Activated CD8-positive, alpha-beta memory T cell treated with anti-CD3 and anti-CD28 coated beads, Interleukin-2, amount 10 ng/mL, durations not matched to agents 7 days and 5 days (primary cell): Measurements from ENCODE around the gene ZNF814. TPM values are rescaled to one million over a fixed set of nuclear protein-coding genes. Genes with fewer than 3 reads are reported as not detected.
"Not testable (repeated sequence)": the region's sequence is repeated elsewhere in the genome, so short reads cannot be mapped to it uniquely, and the experiment has no call there.

Source experiments
- ATAC-seq: fragments of 150-1000 bp; cut with Tn5 transposase; one replicate; pipeline ENCODE4 v1.10.0; 2021; ENCODE audit warnings: moderate library complexity
- CTCF ChIA-PET: fragments of 350-600 bp; sonication (Branson Sonifier 250); formaldehyde crosslinking; loops from one replicate; lab custom pipeline; 2021; ENCODE audit warnings: antibody characterized with exemption; lab: Charles Lee
- DNase-seq: peaks from one replicate; pipeline ENCODE4 v3.0.0-alpha.2; 2020
- H3K27ac Mint-ChIP-seq: one replicate; pipeline ENCODE4 v1.8.0; 2021; ENCODE audit warnings: mild to moderate bottlenecking, mixed read lengths
- H3K27me3 Mint-ChIP-seq: one replicate; pipeline ENCODE4 v1.8.0; 2021; ENCODE audit warnings: mixed read lengths
- H3K36me3 Mint-ChIP-seq: one replicate; pipeline ENCODE4 v1.8.0; 2021; ENCODE audit warnings: mild to moderate bottlenecking, mixed read lengths
- H3K4me1 Mint-ChIP-seq: one replicate; pipeline ENCODE4 v1.8.0; 2021; ENCODE audit warnings: mixed read lengths
- H3K4me3 Mint-ChIP-seq: one replicate; pipeline ENCODE4 v1.8.0; 2021; ENCODE audit warnings: mild to moderate bottlenecking, moderate library complexity, mixed read lengths
- H3K9me3 Mint-ChIP-seq: one replicate; pipeline ENCODE4 v1.8.0; 2022; ENCODE audit warnings: low read depth, mixed read lengths
- total RNA-seq, 2 experiments: library from RNA; stranded (reverse); gene quantifications; one replicate each; pipeline ENCODE4 v1.2.3, GENCODE V29; 2021

ZNF814 gene
- total RNA-seq, 2 experiments from 2014 or later: 26.7 to 28.1 TPM

DNA sequence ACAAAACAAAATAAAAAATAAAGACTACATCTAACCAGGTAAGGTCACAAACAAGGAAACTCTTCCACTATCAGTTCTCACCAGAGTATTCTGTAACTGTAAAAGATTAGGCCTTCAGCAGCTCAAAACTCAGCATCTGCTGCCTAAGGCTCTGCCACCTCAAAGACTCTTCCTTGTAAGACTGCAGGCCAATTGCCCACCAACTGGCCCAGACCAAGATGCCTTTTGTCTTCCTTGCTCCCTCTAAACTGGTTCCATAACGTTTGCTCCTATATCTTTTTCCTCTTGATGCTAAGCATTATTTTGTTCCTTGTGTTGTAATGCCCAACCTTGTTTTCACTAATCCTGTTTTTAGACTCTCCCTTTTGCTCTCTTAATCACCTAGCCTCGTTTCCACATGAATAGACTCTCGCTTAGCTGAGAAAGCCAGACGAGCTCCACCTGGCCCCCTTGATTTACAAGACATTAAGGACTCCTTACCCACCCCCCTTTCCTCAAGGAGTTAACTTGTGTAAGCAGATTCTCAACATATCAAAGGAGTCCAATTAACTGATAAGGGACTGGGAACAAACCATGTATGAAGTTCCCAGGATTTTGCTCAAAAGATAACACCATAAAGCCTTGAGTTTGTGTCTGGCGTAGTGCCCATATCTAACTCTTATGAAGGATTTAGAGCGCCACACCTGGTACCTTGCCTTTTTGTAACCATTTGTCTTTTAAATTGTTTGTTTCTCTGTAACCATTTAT is 1.5 kb downstream of the ZNF814 start:
- peak overlapping the region; percentile 85 for H3K4me3 Mint-ChIP-seq
- H3K4me1 Mint-ChIP-seq: peaks cover 20% of the 10 kb centered on the region
- peaks cover 64% of the 10 kb centered on the region for H3K36me3 Mint-ChIP-seq
- CTCF ChIA-PET: interaction anchor here (1.1 to 2.5 kb wide), 2 partner anchors 9 to 19 kb away, joined by 3 to 5 read pairs; no protein-coding TSS in a partner anchor
- H3K9me3 Mint-ChIP-seq: peaks cover 12% of the 10 kb centered on the region
- ATAC-seq (no peak), DNase-seq (no peak)
- peak overlapping the region; percentile 88 for H3K27ac Mint-ChIP-seq
- no peaks in the 10 kb centered on the region for H3K27me3 Mint-ChIP-seq

GRCh38 chr19:57886046-57886445 is 2.8 kb downstream of the ZNF814 start:
- H3K9me3 Mint-ChIP-seq: peaks cover 10% of the 10 kb centered on the region
- H3K36me3 Mint-ChIP-seq: peaks cover 62% of the 10 kb centered on the region
- ATAC-seq (no peak), DNase-seq (no peak)
- H3K4me3 Mint-ChIP-seq: no peak overlapping the region
- CTCF ChIA-PET: interaction anchor here (2.5 kb wide), 1 partner anchor 11 kb away, joined by 5 read pairs; no protein-coding TSS in a partner anchor
- no peaks in the 10 kb centered on the region for H3K27me3 Mint-ChIP-seq
- no peak overlapping the region for H3K27ac Mint-ChIP-seq
- H3K4me1 Mint-ChIP-seq: peaks cover 20% of the 10 kb centered on the region

- H3K27ac Mint-ChIP-seq, H3K4me1 Mint-ChIP-seq, DNase-seq, ATAC-seq, CTCF ChIA-PET, H3K4me3 Mint-ChIP-seq, H3K27me3 Mint-ChIP-seq: not testable (repeated sequence)
- Mint-ChIP-seq H3K36me3 (peaks cover 87% of the 10 kb centered on the region), H3K9me3 (peaks cover 48% of the 10 kb centered on the region)
Observed at GRCh38 chr19:57873883-57874799, 14.7 kb downstream of the ZNF814 start.

DNA sequence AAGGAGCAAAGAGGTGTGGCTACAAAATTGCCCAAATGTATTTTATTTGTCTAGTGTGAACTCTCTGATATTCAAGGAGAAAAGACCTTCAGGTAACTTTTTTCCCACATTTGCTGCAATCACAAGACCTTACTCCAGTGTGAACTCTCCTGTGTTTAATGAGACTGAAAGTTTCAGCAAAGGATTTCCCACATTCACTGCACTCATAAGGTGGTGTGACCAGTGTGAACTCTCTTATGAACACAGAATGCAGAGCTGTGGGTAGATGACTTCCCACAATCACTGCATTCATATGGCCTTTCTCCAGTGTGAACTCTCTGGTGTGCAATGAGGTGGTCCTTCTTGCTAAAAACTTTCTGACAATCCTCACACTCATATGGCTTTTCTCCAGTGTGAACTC is 16.4 kb downstream of the ZNF814 start:
- CTCF ChIA-PET: no interaction called here
- no peak for ATAC-seq
- H3K4me3 Mint-ChIP-seq: no peak overlapping the region
- no peaks in the 10 kb centered on the region for H3K27me3 Mint-ChIP-seq
- peaks cover 47% of the 10 kb centered on the region for H3K9me3 Mint-ChIP-seq
- H3K36me3 Mint-ChIP-seq: peaks cover 85% of the 10 kb centered on the region
- H3K27ac Mint-ChIP-seq: no peak overlapping the region
- no peaks in the 10 kb centered on the region for H3K4me1 Mint-ChIP-seq
- DNase-seq: no peak

DNA sequence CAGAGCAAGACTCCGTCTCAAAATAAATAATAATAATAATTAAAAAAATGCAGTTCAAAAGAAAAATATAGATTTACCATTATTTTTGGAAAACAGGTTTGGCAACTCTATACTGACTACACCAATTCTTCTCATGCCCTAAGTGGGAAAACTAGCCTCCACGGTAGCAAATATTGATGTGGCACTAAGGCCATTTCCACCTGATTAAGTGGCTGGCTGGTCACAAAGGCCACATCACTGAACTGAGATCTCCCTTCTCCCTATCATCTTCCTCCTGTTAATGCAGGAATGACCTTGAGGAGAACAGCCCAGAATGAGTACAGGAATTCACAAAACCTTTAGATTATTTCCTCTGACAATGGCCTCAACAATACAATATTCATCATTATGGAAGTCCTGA is 18.6 kb downstream of the ZNF814 start:
- H3K36me3 Mint-ChIP-seq: peaks cover 84% of the 10 kb centered on the region
- peaks cover 44% of the 10 kb centered on the region for H3K9me3 Mint-ChIP-seq
- H3K4me3 Mint-ChIP-seq: no peak overlapping the region
- no peak for ATAC-seq
- CTCF ChIA-PET: no interaction called here
- H3K27me3 Mint-ChIP-seq: no peaks in the 10 kb centered on the region
- no peaks in the 10 kb centered on the region for H3K4me1 Mint-ChIP-seq
- DNase-seq: no peak
- no peak overlapping the region for H3K27ac Mint-ChIP-seq

- Mint-ChIP-seq H3K9me3 (peaks cover 41% of the 10 kb centered on the region), H3K36me3 (peaks cover 86% of the 10 kb centered on the region)
- H3K4me3 Mint-ChIP-seq, DNase-seq, H3K4me1 Mint-ChIP-seq, ATAC-seq, H3K27me3 Mint-ChIP-seq, H3K27ac Mint-ChIP-seq: not testable (repeated sequence)
- CTCF ChIA-PET: interaction anchor here (0.6 kb wide), 1 partner anchor 53 kb away, joined by 4 read pairs; no protein-coding TSS in a partner anchor
Observed at GRCh38 chr19:57869655-57870054, 19.2 kb downstream of the ZNF814 start.

- DNase-seq (no peak), ATAC-seq (no peak)
- Mint-ChIP-seq H3K4me3 (no peak overlapping the region), H3K27ac (no peak overlapping the region), H3K36me3 (peaks cover 83% of the 10 kb centered on the region), H3K9me3 (peaks cover 30% of the 10 kb centered on the region), H3K4me1 (no peaks in the 10 kb centered on the region), H3K27me3 (no peaks in the 10 kb centered on the region)
- CTCF ChIA-PET: no interaction called here
Observed at GRCh38 chr19:57867868-57868492, 20.9 kb downstream of the ZNF814 start.

DNA sequence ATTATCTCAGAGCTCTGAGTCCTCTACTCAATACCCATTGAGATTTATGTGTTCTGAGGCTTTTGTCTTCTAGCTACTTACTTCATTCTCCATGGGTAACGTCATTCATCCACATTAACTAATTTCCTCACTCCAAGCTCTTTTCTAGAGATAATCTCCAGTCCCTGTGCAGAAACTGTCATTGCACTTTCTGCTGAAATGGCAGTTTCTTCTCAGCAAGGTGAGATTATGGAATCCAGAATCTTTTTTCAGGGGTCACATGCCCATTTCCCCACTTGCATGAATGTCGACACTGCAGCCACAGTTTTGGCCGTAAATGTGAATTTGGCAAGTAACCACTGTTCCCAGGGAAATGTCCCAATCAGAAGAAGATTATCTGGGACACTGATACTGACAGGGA is 26.5 kb downstream of the ZNF814 start:
- H3K9me3 Mint-ChIP-seq: peaks cover 29% of the 10 kb centered on the region
- H3K27me3 Mint-ChIP-seq, ATAC-seq, H3K27ac Mint-ChIP-seq, DNase-seq, H3K4me1 Mint-ChIP-seq, CTCF ChIA-PET, H3K4me3 Mint-ChIP-seq: not testable (repeated sequence)
- H3K36me3 Mint-ChIP-seq: peaks cover 89% of the 10 kb centered on the region

DNA sequence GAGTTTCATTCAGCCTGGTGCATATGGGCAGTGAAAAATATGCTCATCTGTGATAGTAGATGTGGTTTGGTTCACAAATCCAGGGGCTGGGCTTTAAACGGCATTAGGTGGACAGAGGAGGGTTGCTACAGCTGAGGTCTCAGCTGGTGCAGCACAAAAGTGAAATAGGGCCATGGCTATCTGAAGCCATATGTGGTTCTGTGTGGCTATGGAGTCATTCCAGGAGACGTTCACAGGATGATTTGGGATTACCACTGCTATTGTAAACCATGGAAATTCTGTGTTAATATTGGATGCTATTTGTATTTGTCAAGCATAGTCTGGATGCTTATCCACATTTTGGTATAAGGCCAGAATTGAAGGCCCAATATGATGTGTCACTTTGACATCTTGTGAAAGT is 34.7 kb downstream of the ZNF814 start:
- H3K27me3 Mint-ChIP-seq, CTCF ChIA-PET, H3K27ac Mint-ChIP-seq, ATAC-seq, DNase-seq, H3K4me3 Mint-ChIP-seq: not testable (repeated sequence)
- Mint-ChIP-seq H3K4me1 (peaks cover 27% of the 10 kb centered on the region), H3K9me3 (peaks cover 11% of the 10 kb centered on the region), H3K36me3 (peaks cover 65% of the 10 kb centered on the region)

GRCh38 chr19:57851812-57852603 is 36.8 kb downstream of the ZNF814 start:
- Mint-ChIP-seq H3K4me1 (peaks cover 34% of the 10 kb centered on the region), H3K36me3 (peaks cover 54% of the 10 kb centered on the region)
- H3K9me3 Mint-ChIP-seq, DNase-seq, H3K27me3 Mint-ChIP-seq, H3K27ac Mint-ChIP-seq, H3K4me3 Mint-ChIP-seq, ATAC-seq: not testable (repeated sequence)
- CTCF ChIA-PET: interaction anchor here (1.3 kb wide), 1 partner anchor 170 kb away, joined by 3 read pairs; the partner anchor contains the start of gene ZNF551

DNA sequence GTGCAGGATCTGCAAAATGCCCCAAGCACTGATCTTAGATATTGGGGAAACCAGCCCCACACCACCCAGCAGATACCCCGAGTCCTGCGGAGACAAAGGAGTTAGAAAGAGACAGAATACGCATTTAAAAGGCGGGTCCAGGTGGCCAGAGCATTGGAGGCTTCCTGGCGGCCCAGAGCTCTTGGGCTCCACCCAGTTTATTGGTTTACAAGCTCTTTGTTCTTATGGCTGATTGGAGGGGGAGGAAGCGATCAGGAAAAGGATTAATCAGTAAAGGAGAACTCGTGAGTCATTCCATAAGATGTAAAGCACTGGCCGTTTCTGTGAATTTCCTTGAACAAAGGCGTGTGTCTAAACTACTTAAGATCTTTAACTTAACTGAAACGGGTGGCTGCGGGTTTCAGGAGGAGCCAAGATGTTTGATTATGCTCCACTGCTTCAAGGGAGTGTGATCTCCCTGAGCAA is 38.3 kb downstream of the ZNF814 start:
- CTCF ChIA-PET: no interaction called here
- Mint-ChIP-seq H3K9me3 (peaks cover 5% of the 10 kb centered on the region), H3K4me1 (peaks cover 40% of the 10 kb centered on the region), H3K27me3 (no peaks in the 10 kb centered on the region), H3K36me3 (peaks cover 49% of the 10 kb centered on the region), H3K27ac (peak overlapping the region; percentile 90), H3K4me3 (peak overlapping the region; percentile 87)
- ATAC-seq (no peak), DNase-seq (peak; percentile 40)

DNA sequence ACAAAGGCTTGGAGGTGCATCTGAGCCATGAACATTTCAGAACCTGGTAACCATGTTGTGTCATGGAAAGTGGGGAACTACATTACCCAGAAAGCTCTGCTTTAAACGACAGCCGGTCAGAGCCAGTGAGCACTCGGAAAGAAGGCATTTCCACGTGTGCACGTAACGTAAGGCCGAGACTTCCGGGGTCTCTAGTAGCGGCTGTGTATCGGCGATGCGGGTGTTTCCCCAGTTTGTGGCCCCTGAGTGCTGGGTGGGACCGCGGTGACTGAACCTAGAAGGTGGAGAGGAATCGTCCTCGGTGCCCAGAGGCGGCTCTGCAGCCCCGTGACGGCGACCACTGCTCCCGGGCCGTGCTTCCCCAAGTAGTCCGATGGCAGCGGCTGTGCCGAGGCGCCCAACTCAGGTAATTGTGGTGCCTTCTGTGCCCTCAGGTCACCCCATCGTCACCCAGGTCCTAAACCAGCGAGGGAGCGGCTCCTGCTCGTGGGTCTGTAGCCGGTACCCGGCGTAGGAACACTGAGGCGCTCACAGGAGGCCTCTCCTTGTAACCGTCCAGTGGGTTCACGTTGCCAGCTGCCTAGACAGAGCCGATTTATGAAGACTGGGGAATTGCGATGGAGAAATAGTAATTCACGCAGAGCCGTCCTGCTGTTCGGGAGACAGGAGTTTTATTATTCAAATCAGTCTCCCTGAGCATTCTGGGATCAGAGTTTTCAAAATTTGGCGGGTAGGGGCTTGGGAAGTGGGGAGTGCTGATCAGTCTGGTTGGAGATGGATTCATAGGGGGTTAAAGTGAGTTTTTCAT is 39.0 kb downstream of the ZNF814 start, which contains the start of gene ZNF587:
Gene ZNF587, plus strand, starts transcription at position 194 of the 808 bp plus-strand sequence. Its CDS starts 180 bp downstream, at position 374.
- peaks cover 43% of the 10 kb centered on the region for H3K4me1 Mint-ChIP-seq
- CTCF ChIA-PET: not testable (repeated sequence)

More for the DNA sequence above, 39.0 kb downstream of the ZNF814 start, which contains the start of gene ZNF587:
- Mint-ChIP-seq H3K36me3 (peaks cover 49% of the 10 kb centered on the region), H3K4me3 (peak within 1 kb of the TSS; percentile 87), H3K27ac (peak within 1 kb of the TSS; percentile 90)
- DNase-seq: peak; percentile 91
- not testable (repeated sequence) for H3K27me3 Mint-ChIP-seq, H3K9me3 Mint-ChIP-seq
- peak; percentile 99 for ATAC-seq
